WERI-Rb-1 (cell line): ENCODE results near the gene TTLL3.

Experiments used
- DNase-seq: peaks from one replicate; pipeline ENCODE4 v3.0.0-alpha.2; 2020
- H3K27ac ChIP-seq: fragments of 250-450 bp; sonication (Bioruptor Pico); 2 replicates; pipeline ENCODE4 v1.5.1; 2020; ENCODE audit warnings: mild to moderate bottlenecking, moderate library complexity
- H3K27me3 ChIP-seq: fragments of 250-450 bp; sonication (Bioruptor Pico); 2 replicates; pipeline ENCODE4 v1.5.1; 2021; ENCODE audit warnings: mild to moderate bottlenecking, low read depth, moderate library complexity; ENCODE audit not compliant: insufficient read depth, severe bottlenecking
- H3K36me3 ChIP-seq: fragments of 250-450 bp; sonication (Bioruptor Pico); 2 replicates; pipeline ENCODE4 v1.5.1; 2020; ENCODE audit warnings: mild to moderate bottlenecking, moderate library complexity
- H3K4me3 ChIP-seq: 2 replicates; pipeline ENCODE4 v1.5.1; 2011; ENCODE audit warnings: low read depth, mild to moderate bottlenecking, control low read depth, low read length
- H3K9me3 ChIP-seq: fragments of 250-450 bp; sonication (Bioruptor Pico); 2 replicates; pipeline ENCODE4 v1.5.1; 2021; ENCODE audit warnings: mild to moderate bottlenecking, moderate library complexity; ENCODE audit not compliant: severe bottlenecking
- TF ChIP-seq, protein P1 (sequence below): IDR thresholded peaks from 2 replicates; pipeline ENCODE4 v1.5.1; 2011; ENCODE audit warnings: low read depth, mild to moderate bottlenecking, control low read depth, inconsistent platforms, low read length

Gene TTLL3

DNA sequence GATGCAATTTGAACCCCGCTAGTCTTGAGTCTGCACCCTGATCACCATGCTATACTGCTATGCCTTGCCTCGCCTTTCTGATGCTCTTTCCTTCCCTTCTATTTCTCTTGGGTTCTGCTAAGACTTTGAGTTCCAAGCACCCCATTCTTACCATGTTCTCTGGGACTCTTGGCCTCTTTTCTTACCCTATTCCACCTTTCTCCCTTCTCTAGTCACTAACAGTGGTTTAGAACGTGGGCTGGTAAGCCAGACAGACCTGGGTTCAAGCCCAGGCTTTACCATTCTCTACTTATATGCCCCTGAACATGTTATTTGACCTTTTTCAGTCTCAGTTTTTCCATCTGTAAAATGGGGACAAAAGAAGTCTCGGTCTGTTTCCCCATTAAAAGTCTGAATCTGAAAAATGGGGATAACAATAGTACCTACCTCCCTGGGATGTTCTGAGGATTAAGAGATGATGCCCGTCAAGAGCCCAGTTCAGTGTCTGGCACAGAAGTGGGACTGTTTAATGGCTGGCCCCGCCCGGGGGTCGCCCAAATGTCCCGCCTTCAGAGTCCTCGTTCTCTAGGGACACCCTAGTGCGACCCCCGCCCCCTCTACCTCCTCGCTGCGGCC lies 18.2 kb upstream of the TTLL3 start:
- Histone ChIP-seq H3K4me3 (peak overlapping the region; percentile 82), H3K36me3 (peaks cover 39% of the 10 kb centered on the region)

DNA sequence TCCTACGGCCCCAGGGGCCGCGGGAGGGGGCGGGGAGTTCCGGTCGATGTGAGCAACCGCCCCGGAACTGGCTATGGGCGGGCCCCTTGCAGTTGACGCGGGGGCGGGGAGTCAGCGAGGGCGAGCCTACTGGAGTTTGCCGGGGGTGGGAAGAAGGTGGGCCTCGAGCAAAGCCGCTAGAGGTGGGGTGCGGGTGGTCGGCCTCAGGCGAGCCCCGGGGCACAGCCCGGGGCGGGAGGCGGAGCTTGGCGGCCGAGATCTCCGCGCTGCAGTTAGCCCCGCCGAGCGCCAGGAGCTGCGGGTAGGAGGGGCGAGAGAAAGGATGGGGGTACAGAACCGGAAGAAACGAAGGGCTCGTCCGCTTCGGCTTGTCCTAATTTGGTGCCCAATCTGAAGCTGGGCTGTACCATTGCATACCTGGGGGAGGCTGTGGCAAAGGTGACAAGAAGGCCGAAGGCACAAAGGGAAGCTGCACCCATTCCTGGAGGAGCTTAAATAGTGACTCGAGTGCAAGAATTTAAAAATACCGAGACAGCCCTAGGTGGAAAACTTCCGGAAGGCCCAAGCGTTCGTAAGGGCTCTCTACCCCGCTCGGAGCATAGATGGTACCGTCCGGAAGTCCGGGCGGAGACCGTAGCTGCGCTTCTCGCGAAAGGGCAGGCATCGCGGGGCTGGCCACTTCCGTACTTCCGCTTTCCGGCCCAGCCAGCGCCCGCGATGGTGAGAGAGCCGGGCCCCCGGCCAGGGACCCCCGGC lies 17.5 kb upstream of the TTLL3 start, which contains the start of the genes ARPC4 and TADA3:
ARPC4 (plus strand) TSS at position 678 of the 756 bp plus-strand sequence; CDS start at position 718, 40 bp downstream.
TADA3 (minus strand) TSS at position 69 of the 756 bp plus-strand sequence. CDS start 1,007 bp downstream, outside the sequence.
- Histone ChIP-seq H3K4me3 (peak within 1 kb of the TSS; percentile 82), H3K27ac (peak within 1 kb of the TSS; percentile 98), H3K36me3 (peaks cover 39% of the 10 kb centered on the region), H3K27me3 (no peaks in the 10 kb centered on the region), H3K9me3 (no peaks in the 10 kb centered on the region)
- TF ChIP-seq, protein P1, sequence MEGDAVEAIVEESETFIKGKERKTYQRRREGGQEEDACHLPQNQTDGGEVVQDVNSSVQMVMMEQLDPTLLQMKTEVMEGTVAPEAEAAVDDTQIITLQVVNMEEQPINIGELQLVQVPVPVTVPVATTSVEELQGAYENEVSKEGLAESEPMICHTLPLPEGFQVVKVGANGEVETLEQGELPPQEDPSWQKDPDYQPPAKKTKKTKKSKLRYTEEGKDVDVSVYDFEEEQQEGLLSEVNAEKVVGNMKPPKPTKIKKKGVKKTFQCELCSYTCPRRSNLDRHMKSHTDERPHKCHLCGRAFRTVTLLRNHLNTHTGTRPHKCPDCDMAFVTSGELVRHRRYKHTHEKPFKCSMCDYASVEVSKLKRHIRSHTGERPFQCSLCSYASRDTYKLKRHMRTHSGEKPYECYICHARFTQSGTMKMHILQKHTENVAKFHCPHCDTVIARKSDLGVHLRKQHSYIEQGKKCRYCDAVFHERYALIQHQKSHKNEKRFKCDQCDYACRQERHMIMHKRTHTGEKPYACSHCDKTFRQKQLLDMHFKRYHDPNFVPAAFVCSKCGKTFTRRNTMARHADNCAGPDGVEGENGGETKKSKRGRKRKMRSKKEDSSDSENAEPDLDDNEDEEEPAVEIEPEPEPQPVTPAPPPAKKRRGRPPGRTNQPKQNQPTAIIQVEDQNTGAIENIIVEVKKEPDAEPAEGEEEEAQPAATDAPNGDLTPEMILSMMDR: no peak
- peak; percentile 91 for DNase-seq

More for the DNA sequence above, 18.2 kb upstream of the TTLL3 start:
- Histone ChIP-seq H3K27ac (peak overlapping the region; percentile 98), H3K27me3 (no peaks in the 10 kb centered on the region), H3K9me3 (no peaks in the 10 kb centered on the region)
- no peak for DNase-seq
- TF ChIP-seq, protein P1: no peak

DNA sequence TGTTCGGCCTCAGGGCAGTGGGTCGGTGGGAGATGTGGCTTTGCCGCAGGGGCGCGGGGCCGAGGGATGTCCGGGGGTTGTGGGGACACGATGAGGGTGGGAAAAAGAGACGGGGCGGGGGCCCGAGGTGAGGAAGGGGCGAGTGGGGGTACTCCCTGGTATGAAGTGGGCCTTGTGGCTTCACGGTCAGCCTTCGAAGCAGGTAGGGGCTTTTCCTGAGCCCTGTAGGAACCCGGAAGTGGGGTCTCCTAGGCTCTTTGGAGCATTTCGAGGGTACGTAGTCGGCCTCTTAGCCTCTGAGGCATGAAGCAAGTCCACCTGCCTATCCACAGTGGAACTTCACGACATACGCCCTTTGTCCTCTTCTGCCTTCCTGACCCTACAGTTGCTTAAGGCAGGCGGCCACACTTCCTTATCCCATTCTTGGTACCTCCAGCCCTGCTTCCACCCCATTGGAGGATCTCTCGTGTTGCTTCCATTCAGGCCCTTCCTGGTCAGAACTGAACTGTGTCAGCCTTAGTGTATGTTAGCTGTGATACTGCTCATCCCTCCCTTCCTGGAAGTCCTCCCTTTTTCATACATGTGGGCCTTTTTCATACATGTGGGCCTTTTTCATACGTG lies 16.8 kb upstream of the TTLL3 start:
- Histone ChIP-seq H3K9me3 (no peaks in the 10 kb centered on the region), H3K36me3 (peaks cover 40% of the 10 kb centered on the region), H3K27me3 (no peaks in the 10 kb centered on the region), H3K4me3 (peak overlapping the region; percentile 82), H3K27ac (peak overlapping the region; percentile 98)
- no peak for DNase-seq
- TF ChIP-seq, protein P1: no peak

DNA sequence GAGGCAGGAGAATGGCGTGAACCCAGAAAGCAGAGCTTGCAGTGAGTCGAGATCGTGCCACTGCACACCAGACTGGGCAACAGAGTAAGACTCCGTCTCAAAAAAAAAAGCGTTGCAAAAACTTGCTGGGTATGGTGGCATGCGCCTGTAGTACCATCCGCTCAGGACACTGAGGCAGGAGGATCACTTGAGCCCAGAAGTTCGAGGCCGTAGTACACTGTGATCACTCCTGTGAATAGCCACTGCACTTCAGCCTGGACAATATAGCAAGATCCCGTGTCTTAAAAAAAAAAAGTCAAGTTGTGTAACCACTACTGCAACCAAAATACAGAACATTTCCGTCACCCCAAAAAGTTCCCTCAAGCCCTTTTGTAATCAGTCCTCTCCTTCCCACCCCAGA lies 15.7 kb upstream of the TTLL3 start:
- DNase-seq: no peak
- Histone ChIP-seq H3K9me3 (no peaks in the 10 kb centered on the region), H3K4me3 (no peak overlapping the region), H3K36me3 (peaks cover 45% of the 10 kb centered on the region), H3K27ac (no peak overlapping the region), H3K27me3 (no peaks in the 10 kb centered on the region)
- TF ChIP-seq, protein P1: no peak

DNA sequence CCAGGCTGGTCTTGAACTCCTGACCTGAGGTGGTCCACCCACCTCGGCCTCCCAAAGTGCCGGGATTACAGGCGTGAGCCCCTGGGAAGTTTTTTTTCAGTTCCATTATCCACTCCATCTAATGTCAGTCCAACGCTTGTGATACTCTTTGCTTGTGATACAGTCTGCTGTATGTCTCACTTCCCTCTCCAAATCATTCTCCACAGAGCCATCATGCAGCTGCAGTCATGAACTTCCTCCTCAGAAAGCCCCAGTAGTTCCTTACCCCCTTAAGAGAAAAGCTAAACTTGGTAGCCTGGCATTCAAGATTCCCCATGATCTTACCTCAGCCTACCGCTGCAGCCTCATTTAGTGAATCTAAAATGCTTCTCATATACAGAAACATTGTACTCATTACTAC lies 14.9 kb upstream of the TTLL3 start:
- H3K4me3 ChIP-seq: no peak overlapping the region
- H3K27ac ChIP-seq: no peak overlapping the region
- H3K36me3 ChIP-seq: peaks cover 45% of the 10 kb centered on the region
- no peaks in the 10 kb centered on the region for H3K27me3 ChIP-seq
- H3K9me3 ChIP-seq: no peaks in the 10 kb centered on the region
- TF ChIP-seq, protein P1: no peak
- DNase-seq: no peak
